Activated CD4-positive, alpha-beta T cell treated with anti-CD3 and anti-CD28 coated beads, Interleukin-2, amount 10 ng/mL, durations not matched to agents 7 days and 5 days (primary cell): ENCODE data around the gene SCARB2. TPM values are rescaled to one million over a fixed set of nuclear protein-coding genes. Genes with fewer than 3 reads are reported as not detected.

Experiments
- CTCF ChIA-PET: fragments of 350-600 bp; sonication (Branson Sonifier 250); formaldehyde crosslinking; loops from one replicate; lab custom pipeline; 2021; ENCODE audit warnings: antibody characterized with exemption; lab: Charles Lee
- POLR2A ChIA-PET: fragments of 350-600 bp; sonication (Branson Sonifier 250); formaldehyde crosslinking; loops from one replicate; lab custom pipeline; 2021; ENCODE audit warnings: antibody characterized with exemption; lab: Charles Lee
- DNase-seq: peaks from one replicate; pipeline ENCODE4 v3.0.0-alpha.2; 2020
- H3K27ac Mint-ChIP-seq: one replicate; pipeline ENCODE4 v1.8.0; 2021; ENCODE audit warnings: mild to moderate bottlenecking, moderate library complexity, mixed read lengths
- H3K27me3 Mint-ChIP-seq: one replicate; pipeline ENCODE4 v1.8.0; 2021; ENCODE audit warnings: mixed read lengths
- H3K36me3 Mint-ChIP-seq: one replicate; pipeline ENCODE4 v1.8.0; 2021; ENCODE audit warnings: low read depth, mixed read lengths
- H3K4me1 Mint-ChIP-seq: one replicate; pipeline ENCODE4 v1.8.0; 2021; ENCODE audit warnings: mixed read lengths
- H3K4me3 Mint-ChIP-seq: one replicate; pipeline ENCODE4 v1.8.0; 2021; ENCODE audit warnings: mild to moderate bottlenecking, moderate library complexity, mixed read lengths
- H3K9me3 Mint-ChIP-seq: one replicate; pipeline ENCODE4 v1.8.0; 2021; ENCODE audit warnings: mixed read lengths
- total RNA-seq, 2 experiments: library from RNA; stranded (reverse); gene quantifications; one replicate each; pipeline ENCODE4 v1.2.3, GENCODE V29; 2021

Gene SCARB2
- total RNA-seq, 2 experiments from 2014 or later = 17.0 to 17.8 TPM

DNA sequence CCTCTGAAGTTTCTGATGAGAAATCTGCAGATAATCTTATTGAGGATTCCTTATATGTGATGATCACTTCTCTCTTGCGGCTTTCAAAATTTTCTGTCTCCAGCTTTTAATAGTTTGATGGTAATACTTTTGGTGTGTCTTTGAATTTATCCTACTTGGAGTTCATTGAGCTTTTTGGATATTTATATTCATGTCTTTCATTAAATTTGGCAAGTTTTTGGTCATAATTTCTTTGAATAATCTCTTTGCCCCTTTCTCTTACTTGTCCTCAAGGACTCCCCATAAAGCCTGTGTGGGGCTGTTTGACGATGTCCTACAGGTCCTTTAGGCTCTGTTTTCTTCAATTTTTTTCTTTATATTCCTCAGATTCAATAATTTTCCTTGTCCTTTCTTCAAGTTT, 26.6 kb upstream of the SCARB2 start:
- CTCF ChIA-PET = interaction anchor here (0.8 kb wide), 1 partner anchor 49 kb away, joined by 3 read pairs; no protein-coding TSS in a partner anchor

DNA sequence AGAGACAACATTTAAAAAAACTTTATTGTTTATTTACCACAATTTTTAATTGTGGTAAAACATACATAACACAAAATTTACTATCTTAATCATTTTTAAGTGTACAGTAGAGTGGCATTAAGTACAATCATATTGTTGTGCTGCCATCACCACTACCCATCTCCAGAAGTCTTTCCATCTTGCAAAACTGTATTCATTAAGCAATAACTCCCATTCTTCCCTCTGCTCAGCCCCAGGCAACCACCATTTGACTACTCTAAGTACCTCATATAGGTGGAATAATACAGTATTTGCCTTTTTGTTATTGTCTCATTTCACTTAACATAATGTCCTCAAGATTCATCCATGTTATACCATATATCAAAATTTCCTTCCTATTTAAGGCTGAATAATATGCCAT, 25.1 kb upstream of the SCARB2 start:
- Mint-ChIP-seq H3K27ac (no peak overlapping the region), H3K36me3 (no peaks in the 10 kb centered on the region), H3K4me1 (no peaks in the 10 kb centered on the region), H3K9me3 (peaks cover 16% of the 10 kb centered on the region), H3K4me3 (no peak overlapping the region), H3K27me3 (peaks cover 21% of the 10 kb centered on the region)
- ChIA-PET CTCF (interaction anchor here (1.1 kb wide), 1 partner anchor 11 kb away, joined by 3 read pairs; no protein-coding TSS in a partner anchor), POLR2A (no interaction called here)
- no peak for DNase-seq

More for the DNA sequence above, 26.6 kb upstream of the SCARB2 start:
- POLR2A ChIA-PET = no interaction called here
- Mint-ChIP-seq H3K9me3 (peaks cover 16% of the 10 kb centered on the region), H3K4me3 (no peak overlapping the region), H3K36me3 (no peaks in the 10 kb centered on the region), H3K4me1 (no peaks in the 10 kb centered on the region), H3K27ac (no peak overlapping the region), H3K27me3 (peaks cover 27% of the 10 kb centered on the region)
- DNase-seq = no peak

DNA sequence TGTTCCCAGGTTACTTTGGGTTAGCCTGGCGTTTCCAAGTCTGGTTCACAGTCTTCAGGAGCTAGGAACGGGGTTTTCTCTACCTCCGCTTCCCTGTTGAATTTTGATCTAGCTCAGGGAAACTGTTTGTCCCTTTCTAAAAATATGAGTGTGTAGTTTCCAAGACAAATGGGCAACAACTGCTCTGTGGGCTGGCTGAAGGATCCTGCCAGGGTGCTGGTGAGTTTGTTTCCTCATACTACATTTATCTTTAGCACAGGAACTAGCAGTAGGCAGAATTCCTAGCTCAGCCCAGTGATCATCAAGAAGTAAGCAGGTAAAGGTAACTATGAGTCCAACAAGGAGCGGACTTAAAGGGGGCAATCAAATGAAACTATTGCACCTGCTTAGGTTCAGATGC, 24.6 kb upstream of the SCARB2 start:
- H3K27me3 Mint-ChIP-seq = peaks cover 19% of the 10 kb centered on the region
- ChIA-PET CTCF (interaction anchor here (1.1 kb wide), 1 partner anchor 11 kb away, joined by 3 read pairs; no protein-coding TSS in a partner anchor), POLR2A (no interaction called here)
- no peak overlapping the region for H3K27ac Mint-ChIP-seq
- DNase-seq = no peak
- H3K4me1 Mint-ChIP-seq = no peaks in the 10 kb centered on the region
- H3K9me3 Mint-ChIP-seq = peaks cover 16% of the 10 kb centered on the region
- no peak overlapping the region for H3K4me3 Mint-ChIP-seq
- no peaks in the 10 kb centered on the region for H3K36me3 Mint-ChIP-seq

DNA sequence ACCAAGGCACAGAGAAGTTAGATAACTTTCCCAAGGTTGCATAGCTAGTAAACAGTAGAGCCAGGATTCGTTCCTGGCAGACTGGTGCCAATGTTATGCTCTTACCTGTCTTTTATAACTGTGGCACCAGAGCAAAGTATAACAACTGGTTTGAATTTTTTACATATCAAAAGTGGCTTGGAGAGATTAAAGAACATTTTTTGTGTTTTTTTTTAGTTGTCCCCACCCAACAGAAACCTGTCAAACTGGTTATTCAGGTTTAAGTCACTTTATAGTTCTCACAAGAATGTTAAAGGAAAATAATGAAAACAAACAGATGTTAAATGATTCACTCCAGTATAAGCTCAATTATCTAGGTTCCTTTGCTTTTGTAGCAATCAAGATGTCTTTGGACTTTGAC, 22.3 kb upstream of the SCARB2 start:
- no peaks in the 10 kb centered on the region for H3K36me3 Mint-ChIP-seq
- peaks cover 16% of the 10 kb centered on the region for H3K9me3 Mint-ChIP-seq
- POLR2A ChIA-PET = no interaction called here
- H3K4me3 Mint-ChIP-seq = no peak overlapping the region
- no peak overlapping the region for H3K27ac Mint-ChIP-seq
- H3K4me1 Mint-ChIP-seq = no peaks in the 10 kb centered on the region
- no peak for DNase-seq
- CTCF ChIA-PET = interaction anchor here (1.4 kb wide), 1 partner anchor 17 kb away, joined by 3 read pairs; no protein-coding TSS in a partner anchor
- peaks cover 9% of the 10 kb centered on the region for H3K27me3 Mint-ChIP-seq

DNA sequence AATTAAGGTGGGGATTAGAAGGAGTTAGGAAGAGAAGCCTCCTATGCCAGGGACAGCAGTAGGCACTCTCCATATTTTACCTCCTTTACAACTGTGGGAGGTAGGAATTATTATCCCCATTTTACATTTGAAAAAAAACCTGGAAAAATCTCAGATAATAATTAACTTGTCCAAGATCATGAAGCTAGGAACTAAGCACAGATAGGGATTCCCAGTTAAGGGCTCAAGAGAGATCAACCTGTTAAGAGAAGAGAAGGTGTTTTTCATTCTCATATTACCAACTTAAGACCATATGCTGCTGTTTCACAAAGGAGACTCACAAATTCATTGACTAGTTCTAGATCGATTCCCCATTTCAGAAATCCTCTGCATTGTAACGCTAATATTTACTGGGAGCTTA, 21.8 kb upstream of the SCARB2 start:
- no peak for DNase-seq
- peaks cover 12% of the 10 kb centered on the region for H3K9me3 Mint-ChIP-seq
- H3K27me3 Mint-ChIP-seq = peaks cover 4% of the 10 kb centered on the region
- POLR2A ChIA-PET = no interaction called here
- no peaks in the 10 kb centered on the region for H3K4me1 Mint-ChIP-seq
- no peak overlapping the region for H3K4me3 Mint-ChIP-seq
- H3K27ac Mint-ChIP-seq = no peak overlapping the region
- H3K36me3 Mint-ChIP-seq = no peaks in the 10 kb centered on the region
- CTCF ChIA-PET = interaction anchor here (0.7 to 1.4 kb wide), 2 partner anchors 17 to 23 kb away, joined by 3 read pairs; no protein-coding TSS in a partner anchor

DNA sequence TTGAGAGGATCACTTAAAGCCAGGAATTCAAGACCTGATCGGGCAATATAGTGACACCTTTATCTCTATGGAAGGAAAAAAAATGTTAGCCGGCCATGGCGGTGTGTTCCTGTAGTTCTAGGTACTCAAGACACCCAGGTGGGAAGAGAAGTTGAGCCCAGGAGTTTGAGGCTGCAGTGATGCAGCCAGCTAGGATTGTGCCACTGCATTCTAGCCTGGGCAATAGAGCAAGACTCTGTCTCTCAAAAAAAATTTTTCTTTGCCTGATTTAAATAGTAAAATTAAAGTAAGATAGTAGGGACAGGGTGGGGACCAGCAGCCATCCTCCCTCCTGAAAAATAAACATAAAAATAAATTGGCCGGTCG, 21.0 kb upstream of the SCARB2 start:
- ChIA-PET CTCF (interaction anchor here (1.4 kb wide), 1 partner anchor 18 kb away, joined by 3 read pairs; no protein-coding TSS in a partner anchor), POLR2A (no interaction called here)
- no peak for DNase-seq
- Mint-ChIP-seq H3K9me3 (peaks cover 8% of the 10 kb centered on the region), H3K4me1 (no peaks in the 10 kb centered on the region), H3K4me3 (no peak overlapping the region), H3K36me3 (no peaks in the 10 kb centered on the region), H3K27ac (no peak overlapping the region), H3K27me3 (no peaks in the 10 kb centered on the region)

DNA sequence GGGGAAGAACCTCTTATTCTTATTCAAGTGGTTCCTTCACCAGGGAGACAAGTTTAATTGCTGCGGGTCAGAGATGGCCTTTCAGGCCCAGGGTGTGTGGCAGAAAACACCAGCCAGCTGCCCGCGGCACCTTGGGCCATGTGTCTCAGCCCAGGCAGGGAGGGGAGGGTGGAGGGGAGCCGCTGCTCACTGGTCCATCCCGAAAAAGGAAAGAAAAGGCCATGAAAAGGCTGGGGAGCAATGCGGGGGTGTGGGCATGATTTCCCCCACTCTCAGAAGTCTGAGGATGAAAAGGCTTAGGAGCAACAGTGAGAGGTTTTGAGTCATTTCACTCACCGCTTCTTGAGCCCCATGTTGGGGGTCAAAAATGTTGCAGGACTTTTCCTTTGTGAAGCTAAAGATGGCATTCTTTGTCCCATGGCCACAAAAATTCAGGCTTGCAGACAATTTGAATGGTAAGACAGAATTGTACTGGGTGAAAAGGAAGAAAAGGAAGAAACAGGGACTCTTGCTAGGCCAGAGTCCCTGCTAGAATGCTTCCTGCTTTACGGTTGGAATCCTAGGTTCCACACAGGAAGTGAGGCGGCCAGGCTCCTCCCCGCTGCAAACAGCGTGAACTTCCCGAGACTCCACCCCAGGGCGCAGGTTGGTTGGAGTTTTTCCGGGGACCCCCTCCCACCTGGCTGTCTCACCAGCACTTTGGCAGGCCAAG, 20.5 kb upstream of the SCARB2 start:
- ChIA-PET POLR2A (no interaction called here), CTCF (no interaction called here)
- Mint-ChIP-seq H3K4me3 (no peak overlapping the region), H3K4me1 (no peaks in the 10 kb centered on the region), H3K27me3 (peaks cover 1% of the 10 kb centered on the region), H3K27ac (no peak overlapping the region), H3K9me3 (peaks cover 8% of the 10 kb centered on the region), H3K36me3 (no peaks in the 10 kb centered on the region)
- DNase-seq = no peak

DNA sequence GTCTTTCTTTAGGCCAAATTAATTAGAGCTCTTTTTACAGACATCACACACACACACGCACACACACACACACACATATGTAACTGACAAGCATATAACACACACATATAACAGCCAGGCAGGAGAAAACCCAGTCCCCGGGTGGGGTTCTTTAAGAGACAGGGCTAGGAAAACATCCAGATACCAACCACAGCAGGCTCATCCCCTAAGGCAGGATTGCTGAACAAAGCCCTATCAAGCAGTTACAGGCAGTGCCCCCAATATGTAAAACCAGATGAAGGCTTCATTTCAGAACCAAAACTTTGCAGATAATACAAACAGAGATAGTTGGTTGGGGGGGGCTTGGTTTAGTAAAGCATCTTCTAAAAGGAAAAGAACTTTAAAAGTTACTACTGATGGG, 19.9 kb upstream of the SCARB2 start:
- no peak for DNase-seq
- Mint-ChIP-seq H3K4me3 (no peak overlapping the region), H3K27ac (no peak overlapping the region), H3K9me3 (peaks cover 14% of the 10 kb centered on the region), H3K27me3 (peaks cover 4% of the 10 kb centered on the region), H3K36me3 (peaks cover 2% of the 10 kb centered on the region), H3K4me1 (no peaks in the 10 kb centered on the region)
- ChIA-PET CTCF (no interaction called here), POLR2A (no interaction called here)

DNA sequence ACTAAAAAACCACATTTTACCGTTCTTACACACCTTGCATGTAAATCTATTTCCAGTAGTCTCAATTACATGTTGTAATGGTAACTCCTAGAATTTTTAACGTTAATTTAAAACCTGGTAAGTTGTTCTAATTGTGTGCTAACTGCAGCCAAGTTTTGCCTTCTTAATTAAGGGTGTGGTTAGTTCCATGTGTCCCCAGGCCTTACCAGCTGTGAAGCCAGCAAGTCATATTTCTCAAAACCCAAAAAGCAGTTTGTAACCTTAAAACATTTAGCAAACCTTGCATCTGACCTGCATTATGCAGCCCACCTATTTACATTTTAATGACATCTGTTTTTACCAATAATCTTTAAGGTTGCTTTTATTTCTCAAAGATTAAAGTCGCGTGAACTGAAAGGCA, 19.5 kb upstream of the SCARB2 start:
- H3K36me3 Mint-ChIP-seq = peaks cover 2% of the 10 kb centered on the region
- H3K27me3 Mint-ChIP-seq = peaks cover 4% of the 10 kb centered on the region
- H3K4me3 Mint-ChIP-seq = no peak overlapping the region
- H3K4me1 Mint-ChIP-seq = no peaks in the 10 kb centered on the region
- ChIA-PET POLR2A (no interaction called here), CTCF (no interaction called here)
- no peak overlapping the region for H3K27ac Mint-ChIP-seq
- DNase-seq = no peak
- peaks cover 14% of the 10 kb centered on the region for H3K9me3 Mint-ChIP-seq

DNA sequence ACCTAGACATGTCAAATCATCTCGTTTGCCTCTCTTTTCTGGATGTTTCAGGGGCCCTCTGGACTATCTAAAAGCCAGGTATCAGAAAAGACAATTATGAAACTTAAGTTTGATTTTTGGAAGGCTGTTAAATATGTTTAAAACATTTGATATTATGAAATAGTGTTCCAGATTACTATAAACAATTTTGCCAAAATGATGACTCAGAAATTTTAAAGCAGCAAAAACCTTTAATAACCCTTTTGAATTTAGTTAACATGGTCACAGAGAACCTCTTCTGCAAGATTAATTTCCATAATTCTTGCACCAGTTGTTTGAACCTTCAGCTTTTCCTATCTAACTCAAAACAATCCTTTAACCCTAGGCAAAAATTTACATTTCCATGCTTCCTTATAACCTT, 19.1 kb upstream of the SCARB2 start:
- peaks cover 2% of the 10 kb centered on the region for H3K36me3 Mint-ChIP-seq
- peaks cover 15% of the 10 kb centered on the region for H3K9me3 Mint-ChIP-seq
- H3K27ac Mint-ChIP-seq = no peak overlapping the region
- POLR2A ChIA-PET = no interaction called here
- no peak for DNase-seq
- CTCF ChIA-PET = no interaction called here
- peaks cover 4% of the 10 kb centered on the region for H3K27me3 Mint-ChIP-seq
- no peaks in the 10 kb centered on the region for H3K4me1 Mint-ChIP-seq
- no peak overlapping the region for H3K4me3 Mint-ChIP-seq

DNA sequence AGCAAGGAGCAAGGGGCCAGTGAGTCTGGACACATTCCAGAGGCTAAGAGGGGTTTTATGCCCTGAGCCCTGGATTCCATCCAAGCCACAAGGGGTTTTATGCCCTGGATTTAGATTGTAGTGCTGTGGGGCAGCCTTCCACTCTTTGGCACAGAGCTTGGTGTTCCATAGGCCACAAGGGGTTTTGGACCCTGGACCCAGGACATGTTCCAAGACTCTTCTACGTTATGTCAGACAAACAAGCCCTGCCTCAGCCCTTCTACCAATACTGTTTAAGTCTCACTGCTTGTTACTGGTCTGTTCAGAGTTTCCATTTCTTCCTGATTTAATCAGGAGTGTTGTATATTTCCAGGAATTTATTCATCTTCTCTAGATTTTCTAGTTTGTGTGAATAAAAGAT, 12.8 kb upstream of the SCARB2 start:
- peaks cover 2% of the 10 kb centered on the region for H3K36me3 Mint-ChIP-seq
- peaks cover 14% of the 10 kb centered on the region for H3K9me3 Mint-ChIP-seq
- no peaks in the 10 kb centered on the region for H3K4me1 Mint-ChIP-seq
- no peak overlapping the region for H3K4me3 Mint-ChIP-seq
- H3K27me3 Mint-ChIP-seq = peaks cover 9% of the 10 kb centered on the region
- ChIA-PET POLR2A (no interaction called here), CTCF (no interaction called here)
- DNase-seq = no peak
- H3K27ac Mint-ChIP-seq = no peak overlapping the region

DNA sequence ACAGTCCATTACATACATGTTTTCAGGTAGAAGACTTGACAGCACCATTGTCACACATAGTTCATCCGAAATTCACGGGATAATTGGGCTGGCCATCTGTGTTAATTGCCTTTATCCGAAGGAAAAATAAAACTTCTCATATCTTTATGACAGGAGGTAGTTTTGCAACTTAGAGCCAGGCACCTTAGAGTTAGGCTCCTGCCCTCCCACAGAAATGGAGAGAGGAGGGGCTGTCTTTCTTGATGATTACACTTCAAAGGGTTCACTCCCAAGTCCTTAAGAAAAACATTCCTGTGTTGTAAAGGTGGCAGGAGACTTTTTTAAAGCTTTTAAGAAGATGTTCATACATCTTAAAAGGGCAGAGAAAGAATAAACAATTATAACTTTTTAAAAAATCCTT, 10.5 kb upstream of the SCARB2 start:
- H3K27me3 Mint-ChIP-seq = peaks cover 9% of the 10 kb centered on the region
- H3K36me3 Mint-ChIP-seq = peaks cover 2% of the 10 kb centered on the region
- H3K4me1 Mint-ChIP-seq = peaks cover 5% of the 10 kb centered on the region
- no peak overlapping the region for H3K27ac Mint-ChIP-seq
- POLR2A ChIA-PET = no interaction called here
- H3K9me3 Mint-ChIP-seq = peaks cover 14% of the 10 kb centered on the region
- H3K4me3 Mint-ChIP-seq = no peak overlapping the region
- DNase-seq = no peak
- CTCF ChIA-PET = no interaction called here

DNA sequence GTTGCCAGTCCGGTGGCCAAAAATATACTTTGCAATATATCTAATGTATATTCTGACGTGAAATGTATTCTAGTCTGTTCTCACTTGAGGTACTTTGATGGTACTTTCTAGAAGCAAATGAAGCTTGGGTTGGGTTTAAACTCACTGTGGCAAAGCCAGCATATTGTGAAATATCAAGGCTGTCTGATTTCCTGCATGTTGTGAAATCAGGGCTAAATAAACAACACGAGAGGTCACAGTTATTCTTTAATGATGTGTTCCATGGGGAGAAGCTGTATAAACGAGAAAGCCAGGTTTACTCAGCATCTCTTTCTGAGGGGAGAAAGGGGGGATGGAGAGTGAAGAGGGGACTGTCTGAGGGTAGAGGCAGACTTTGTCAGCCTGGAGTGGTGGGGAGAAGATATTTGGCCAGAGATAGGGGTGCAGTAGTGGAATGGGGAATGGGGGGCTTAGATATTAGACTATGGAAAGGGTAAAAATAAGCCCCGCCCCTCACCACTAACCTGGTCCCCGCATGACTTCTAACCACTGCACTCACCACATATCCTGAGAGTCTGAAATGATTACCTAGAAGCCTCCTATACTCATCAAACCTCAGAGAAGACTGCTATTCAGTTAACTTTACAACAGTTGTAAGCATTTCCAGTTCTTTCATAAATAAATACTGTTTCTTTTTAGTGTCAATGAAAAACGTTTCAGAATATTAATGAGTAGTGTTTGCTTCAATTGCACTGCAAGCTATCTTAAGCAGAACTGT, 5.9 kb upstream of the SCARB2 start:
- ChIA-PET POLR2A (no interaction called here), CTCF (no interaction called here)
- DNase-seq = no peak
- Mint-ChIP-seq H3K4me3 (no peak overlapping the region), H3K36me3 (no peaks in the 10 kb centered on the region), H3K27me3 (no peaks in the 10 kb centered on the region), H3K27ac (no peak overlapping the region), H3K4me1 (peaks cover 13% of the 10 kb centered on the region), H3K9me3 (no peaks in the 10 kb centered on the region)
